HG02943 (cell line): ENCODE results near the gene SOWAHA.
A peak's percentile ranks its signal among the peaks of the same experiment; 100 is the strongest.

ENCODE experiments used
- ATAC-seq: cut with Tn5 transposase; IDR thresholded peaks from one replicate; pipeline ENCODE4 v1.9.1; 2021; ENCODE audit warnings: mild to moderate bottlenecking, low read depth, moderate library complexity; ENCODE audit not compliant: unreplicated experiment

Gene SOWAHA

DNA sequence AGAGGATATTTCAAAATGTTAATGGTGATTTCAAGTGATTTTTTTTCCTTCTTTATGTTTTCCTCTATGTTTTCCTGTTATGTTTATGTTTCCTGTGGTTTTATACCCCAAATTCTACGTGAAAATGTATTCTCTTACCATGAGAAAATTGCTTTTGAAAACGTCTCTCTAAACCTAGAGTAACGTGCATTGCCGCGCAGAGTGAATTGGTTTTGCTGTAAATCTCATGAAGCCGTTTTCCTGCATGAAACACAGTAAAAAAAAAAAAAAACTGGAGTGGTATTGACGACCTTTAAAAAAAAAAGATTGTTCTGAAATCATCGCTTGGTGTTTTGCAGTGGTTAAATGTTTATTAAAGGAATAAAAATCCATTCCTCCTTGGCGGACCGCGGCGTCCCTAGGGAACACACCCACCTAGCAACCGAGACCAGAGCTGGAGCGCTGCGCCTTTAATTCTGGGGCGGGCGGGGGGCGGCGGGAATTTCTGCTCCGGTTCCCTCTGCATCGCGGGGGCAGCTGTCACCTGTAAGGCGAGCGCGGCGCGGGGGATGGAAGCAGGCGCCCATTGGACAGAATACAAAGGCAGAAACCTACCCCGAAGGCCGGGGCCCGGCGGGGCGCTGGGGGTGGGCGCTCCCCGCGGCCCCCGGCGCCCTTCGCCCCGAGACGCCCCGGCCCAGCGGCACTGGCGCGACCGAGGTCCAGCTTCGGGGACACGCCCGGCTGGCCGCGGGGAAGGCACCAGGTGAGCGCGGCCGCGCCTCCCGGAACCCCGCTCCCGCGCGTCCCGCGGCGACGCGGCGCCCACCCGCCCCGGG, at the start of gene SOWAHA:
Gene SOWAHA, plus strand, starts transcription at position 522 of the 818 bp plus-strand sequence. CDS start 320 bp downstream, outside the sequence.
- no peak for ATAC-seq

DNA sequence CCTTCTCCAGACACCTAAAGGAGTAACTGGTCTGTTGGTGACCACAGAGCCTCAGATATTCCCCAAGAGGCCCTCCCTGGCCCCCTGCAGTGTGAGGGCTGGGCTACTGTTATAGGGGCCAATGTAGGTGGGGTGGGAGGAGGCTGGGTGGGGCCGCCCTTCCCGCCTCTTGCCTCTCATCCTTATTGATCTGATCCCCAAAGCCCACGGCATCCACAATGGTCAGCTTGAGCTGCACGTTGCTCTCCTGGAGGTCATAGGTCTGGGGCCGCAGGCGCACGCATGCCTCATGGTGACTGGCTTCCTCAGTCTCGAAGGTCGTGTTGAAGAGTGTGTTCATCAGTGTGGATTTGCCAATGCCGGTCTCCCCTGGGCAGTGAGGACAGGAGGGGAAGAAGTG, 49.1 kb upstream of the SOWAHA start:
- no peak for ATAC-seq

DNA sequence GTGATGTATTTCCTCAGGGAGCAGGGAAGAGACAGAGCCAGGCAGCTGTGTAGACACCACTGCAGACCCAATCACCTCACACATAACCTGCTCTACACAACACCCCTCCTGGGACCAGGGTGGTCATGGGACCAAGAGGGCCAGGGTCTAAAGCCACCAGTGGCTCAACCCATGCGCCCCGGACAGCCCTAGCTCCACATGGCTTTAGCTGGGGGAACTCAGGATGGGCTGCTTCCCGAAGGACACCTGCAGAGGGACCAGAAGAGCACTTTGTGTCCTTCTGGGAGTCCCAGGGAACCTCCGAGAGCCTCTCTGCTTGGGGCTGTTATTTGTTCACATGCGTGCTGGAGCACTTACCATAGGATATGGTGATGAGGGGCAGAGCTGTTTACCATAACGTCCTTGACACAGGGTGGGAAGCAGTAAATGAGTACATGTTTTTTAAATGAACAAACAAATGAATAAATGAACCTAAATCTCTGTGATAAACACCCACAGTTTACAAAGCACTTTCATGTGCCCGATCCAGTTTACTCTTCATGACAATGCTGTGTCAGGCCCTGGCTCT, 48.3 kb upstream of the SOWAHA start:
- no peak for ATAC-seq

DNA sequence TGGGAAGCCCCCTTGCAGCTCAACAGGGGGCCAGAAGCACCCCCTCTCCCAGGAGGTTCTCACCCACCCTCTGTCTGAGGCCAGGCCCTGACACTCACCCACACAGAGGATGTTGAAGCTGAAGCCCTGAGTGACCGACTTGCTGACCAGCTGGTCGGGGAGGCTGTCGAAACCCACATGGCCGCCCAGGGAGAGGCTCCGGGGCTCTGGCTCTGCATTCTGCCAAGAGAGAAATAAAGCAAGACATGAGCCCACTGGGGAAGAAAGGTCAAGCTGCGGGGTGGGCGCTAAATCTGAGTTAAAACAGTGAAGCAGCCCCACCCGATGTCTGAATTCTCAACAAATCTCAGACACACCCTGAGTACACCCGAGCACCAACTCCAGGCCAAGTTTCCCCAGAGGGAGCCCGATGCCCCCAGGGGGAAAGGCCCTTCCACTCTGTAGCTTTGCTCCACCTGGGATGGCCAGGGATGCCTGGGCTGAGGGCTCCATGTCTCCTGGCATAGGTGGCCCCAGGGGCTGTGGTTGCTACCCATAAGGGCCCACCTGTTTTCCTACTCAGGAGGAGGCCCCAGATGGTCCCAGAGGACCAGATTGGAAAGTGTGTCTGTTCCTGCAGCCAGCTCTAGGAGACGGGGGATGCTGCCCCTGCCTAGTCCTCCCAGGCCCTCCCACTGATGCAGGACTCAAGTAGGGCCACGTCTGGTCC, 47.6 kb upstream of the SOWAHA start:
- ATAC-seq = no peak

DNA sequence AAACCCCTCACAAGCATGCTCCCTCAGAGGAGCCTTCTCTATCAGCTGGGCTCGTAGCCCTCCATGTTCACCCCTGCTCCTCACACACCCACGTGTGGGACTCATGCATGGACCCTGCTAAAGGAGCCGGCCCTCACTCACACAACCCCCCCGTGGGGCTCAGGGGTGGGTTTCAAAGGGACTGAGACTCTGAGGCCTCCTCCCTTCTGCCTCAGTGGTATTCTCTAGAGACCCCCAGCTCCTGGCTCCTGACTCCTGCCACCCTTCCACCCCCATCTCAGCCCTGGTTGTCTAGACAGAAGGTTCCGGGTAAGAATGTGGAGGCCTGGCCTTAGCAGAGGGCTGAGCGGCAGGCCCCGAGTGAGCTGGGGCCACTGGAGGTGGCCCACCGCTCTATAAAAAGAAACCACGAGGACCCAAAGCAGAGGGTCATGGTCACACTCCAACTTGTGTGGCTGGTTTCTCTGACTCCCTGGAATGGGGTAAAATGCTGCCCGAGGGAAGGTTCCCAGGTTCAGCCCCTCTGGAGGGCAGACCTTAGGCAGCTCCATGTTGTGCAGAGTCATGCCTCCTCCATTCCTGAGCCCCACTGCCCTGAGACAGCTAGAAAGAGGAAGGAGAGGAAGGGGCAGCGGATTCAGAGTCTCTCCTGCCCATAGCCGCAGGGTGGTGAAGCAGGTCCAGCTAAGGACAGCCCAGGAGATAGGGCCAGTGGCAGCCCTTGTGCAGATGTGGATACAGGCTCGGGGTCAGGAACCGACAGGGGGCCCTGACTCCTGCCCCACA, 46.9 kb upstream of the SOWAHA start:
- no peak for ATAC-seq

DNA sequence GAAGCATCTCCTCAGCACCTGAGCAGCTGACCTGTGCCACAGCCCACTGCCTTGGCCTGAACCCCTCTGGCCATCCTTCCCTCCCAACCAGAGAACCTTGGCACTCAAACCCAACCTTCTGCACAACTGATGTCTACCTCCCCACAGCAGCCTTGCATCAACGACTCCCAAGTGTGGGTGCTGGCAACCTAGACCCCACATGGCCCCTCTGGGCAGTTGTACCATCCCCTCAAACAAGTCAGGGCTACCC, 46.4 kb upstream of the SOWAHA start:
- no peak for ATAC-seq

DNA sequence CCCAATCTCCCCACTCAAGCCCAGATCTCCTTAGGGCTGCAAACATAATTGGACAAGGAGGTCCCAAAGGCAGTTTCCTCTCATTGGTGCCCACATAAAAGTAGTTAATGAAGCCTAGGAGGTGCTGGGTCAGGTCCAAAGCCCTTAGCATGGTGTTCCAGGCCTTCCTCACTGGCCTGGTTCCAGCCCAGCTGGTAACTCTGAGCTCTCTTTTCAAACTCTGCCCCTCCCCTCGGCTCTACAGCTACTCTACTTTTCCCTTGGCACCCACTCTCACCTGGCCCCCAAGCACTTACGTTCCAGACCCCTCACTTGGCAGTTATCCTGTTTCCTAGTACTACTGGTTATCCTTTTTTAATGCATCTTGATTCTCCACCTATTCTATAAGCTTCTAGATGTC, 46.0 kb upstream of the SOWAHA start:
- ATAC-seq = no peak

DNA sequence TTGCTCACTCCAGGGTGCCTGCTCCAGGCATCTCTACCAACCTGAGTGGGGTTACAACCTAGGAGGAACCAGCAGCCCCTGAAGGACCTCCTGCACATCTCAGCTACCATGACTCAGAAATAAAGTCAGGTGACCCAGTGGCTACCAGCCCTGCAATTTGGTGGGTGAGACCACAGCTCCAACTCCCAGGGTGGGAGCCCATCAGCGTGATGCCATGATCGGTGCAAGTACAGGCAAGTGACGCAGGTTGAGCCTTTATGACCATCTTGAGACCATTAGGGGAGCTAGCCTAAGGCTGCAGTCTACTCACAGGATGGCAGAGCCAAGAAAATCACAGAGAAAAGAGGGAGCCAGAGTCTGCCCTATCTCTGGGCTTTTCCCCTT, 44.6 kb upstream of the SOWAHA start:
- no peak for ATAC-seq

DNA sequence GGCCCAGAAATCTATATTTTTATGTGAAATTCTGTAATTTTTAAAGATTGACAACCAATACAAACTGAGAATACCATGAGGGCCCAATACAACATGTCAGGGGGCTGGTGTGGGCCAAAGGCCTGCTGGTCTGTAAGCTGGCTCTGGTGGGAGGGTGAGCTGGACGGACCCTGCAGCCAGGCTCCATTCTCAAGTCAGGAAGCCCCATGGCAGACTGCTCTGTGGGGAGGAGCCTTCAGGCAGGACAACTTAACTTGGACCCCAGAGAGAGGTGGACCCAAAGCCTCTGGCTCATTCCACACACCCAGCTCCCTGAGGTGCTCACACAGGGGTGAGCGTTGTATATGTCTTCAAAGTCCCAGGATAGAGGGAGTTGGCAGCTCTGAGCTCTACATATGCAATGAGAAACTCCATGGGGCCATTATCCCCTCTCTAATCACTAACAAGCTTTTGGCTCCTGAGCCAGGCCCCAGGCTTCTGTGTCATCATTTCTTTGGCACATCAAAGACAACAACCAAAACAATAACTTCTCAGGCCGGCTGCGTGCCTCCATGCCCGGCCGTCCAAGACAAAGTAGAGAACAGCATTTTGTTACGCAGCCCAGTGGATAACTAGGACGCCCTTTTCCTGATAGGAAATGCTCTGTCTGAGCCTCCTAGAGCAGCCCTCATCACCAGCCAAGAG, 42.5 kb upstream of the SOWAHA start:
- no peak for ATAC-seq

DNA sequence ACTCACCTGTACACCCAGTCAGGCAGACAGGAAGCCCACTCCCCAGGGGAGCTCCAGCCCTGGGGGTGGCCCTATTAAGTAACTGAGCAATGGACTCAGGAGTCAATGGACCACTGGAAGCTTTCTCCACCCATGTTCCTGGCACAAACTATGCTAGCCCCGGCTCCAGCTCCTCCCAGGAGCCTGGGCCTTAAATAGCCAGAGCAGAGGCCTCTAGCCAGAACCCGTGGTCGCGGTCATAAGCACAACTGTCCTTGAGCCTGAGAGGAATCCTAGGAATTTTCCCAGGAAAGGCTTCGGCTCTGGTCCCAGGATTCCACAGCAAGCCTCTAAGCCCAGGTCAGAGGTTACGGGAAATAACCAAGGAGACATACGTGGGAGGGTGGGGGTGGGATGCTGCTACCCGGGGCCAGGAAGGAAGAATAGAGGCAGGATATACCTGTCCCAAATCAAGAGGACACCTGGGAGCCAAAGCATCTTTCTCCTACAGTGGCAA, 41.6 kb upstream of the SOWAHA start:
- ATAC-seq = no peak

DNA sequence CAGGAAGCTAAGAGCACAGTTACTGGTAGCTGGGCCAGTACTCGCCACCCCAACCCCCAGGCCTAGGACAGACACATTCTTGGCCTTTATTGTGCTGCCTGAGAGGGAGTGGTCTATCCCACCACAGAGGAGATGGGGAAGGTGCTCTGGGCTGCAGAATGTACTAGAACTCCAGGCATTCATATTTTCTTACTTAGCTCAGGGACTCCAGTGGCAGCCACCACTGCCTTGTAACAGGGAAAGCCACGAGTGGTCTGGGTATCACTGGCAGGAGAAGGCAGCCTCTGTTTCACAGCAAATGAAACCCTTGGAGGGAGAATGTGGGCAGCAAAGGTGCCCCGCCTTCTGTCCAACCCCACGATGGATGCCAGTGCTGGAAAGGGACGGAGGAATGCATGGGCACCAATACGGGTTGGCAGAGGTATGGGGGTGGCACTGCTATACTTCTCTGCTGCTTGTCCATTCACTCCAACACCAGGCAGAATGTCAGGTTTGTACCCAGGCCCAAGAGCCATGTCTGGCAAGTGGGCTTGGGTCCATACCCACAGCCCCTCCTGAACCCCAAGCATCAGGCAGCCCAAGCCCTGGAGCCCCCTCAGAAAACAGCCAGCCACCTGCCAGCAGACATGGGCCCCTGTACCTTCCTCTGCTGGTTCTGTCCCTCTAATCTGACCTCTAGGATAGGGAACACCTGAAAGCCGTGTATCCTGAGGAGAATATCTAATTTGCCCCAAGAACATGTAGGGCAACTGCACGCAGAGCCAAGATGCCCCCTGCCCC, 40.6 kb upstream of the SOWAHA start:
- no peak for ATAC-seq

DNA sequence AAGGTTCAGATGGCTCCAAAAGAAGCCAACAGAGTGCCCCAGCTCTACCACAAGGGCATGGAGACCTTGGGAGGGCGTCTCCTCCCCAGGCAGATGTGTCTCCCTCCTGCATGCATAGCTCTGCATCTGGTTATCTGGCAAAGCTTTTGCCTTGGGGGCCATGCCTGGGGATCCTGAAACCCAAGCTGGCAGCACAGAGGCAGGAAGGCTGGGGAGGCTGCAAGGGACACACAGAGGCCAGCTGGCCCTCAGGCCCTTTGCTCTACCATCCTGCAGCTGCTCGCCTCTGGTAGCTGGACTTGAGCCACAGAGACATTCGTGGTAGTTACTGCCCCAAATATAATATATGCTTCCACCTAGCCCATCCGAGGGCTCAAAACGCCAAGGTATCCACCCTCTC, 40.0 kb upstream of the SOWAHA start:
- ATAC-seq = no peak

DNA sequence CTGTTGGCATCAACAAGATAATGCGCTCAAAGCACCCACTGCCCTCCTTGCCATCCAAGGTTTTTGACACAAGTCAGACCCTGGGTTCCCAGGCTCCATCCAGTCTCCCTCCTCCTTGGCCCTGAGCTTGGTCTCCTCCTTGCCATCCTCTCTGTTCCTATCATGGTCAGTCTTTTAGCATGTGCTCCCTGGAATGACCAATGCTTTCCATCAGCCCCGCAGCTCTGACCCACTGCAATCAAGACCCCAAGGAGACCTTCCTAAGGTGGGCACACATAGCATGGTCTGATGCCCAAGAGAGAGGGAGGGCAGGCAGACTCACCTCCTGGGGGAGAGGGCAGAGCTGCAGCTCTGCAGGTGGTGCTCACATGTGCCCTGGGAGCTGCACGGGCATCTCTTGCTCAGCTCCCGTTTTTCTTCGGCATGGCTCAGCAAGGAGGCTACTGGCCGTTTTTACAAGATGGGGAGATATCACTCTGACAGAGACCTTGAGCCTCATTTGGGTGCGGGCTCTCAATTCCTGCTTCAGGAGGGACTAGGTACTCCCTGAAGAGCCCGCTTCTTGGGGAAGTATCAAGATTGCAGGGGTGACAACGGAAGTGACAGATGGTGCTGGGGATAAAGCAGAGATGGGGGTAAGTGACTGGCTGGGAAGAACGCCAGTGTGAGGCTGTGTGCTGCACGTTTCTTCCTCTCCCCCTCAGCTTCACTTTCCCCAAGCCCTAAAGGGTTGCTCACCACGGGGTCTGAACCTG, 39.3 kb upstream of the SOWAHA start:
- no peak for ATAC-seq

DNA sequence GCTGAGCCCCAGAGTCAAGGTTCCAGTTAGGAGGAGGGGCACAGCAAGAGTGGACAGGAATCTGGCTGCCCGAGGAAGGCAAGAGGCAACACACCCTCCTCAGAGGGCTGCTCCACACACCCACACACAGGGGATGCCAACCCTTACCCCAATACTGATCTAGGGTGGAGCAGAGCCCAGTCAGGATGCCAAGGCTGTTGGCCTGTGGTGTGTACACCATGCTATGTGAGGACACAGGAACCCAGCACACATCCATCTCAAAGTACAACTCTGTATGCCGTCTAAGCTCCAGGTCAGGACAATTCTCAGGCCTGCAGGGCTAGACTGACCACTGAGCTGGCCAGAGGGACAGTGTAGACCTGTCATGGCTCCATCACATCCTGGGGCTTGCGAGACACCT, 38.7 kb upstream of the SOWAHA start:
- ATAC-seq = no peak

DNA sequence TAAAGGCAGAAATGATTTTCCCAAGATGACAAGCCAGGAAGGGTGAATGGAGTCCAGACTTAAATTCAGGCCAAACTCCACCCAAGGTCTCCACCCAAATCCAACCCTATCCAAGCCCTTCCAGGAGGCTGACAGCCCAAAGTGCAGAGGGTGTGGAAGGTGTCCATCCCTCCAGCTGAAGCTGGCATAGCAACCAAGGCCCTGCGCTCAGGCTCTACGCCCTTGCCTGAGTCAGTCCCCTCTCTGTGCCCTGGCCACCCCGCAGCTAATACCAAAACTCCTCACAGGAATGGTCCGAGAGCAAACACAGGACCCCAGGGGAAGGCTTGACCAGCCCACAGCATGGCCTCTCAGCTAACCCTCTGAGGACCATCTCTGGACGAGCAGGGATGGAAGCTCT, 38.2 kb upstream of the SOWAHA start:
- no peak for ATAC-seq

DNA sequence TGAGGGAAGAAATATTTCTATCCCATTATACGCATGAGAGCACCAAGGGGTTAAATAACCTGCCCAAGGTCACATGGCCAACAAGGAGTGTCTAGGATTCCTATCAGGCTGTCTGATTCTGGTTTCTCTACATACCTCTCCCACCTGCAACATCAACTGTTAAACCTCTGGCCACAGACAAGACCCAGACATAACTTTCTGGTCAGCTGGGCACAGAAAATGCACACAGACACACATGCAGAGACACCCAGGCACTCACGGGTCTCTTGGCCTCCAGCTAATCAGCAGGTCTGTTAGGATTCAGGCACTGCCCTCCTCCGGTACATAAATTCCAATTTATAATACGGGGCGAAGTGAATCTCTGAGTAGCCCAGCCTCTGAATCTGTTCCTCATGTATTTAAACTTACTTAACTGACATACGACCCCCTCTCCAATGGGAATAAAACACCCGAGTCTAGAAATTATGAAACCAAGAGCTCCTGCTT, 37.6 kb upstream of the SOWAHA start:
- no peak for ATAC-seq

DNA sequence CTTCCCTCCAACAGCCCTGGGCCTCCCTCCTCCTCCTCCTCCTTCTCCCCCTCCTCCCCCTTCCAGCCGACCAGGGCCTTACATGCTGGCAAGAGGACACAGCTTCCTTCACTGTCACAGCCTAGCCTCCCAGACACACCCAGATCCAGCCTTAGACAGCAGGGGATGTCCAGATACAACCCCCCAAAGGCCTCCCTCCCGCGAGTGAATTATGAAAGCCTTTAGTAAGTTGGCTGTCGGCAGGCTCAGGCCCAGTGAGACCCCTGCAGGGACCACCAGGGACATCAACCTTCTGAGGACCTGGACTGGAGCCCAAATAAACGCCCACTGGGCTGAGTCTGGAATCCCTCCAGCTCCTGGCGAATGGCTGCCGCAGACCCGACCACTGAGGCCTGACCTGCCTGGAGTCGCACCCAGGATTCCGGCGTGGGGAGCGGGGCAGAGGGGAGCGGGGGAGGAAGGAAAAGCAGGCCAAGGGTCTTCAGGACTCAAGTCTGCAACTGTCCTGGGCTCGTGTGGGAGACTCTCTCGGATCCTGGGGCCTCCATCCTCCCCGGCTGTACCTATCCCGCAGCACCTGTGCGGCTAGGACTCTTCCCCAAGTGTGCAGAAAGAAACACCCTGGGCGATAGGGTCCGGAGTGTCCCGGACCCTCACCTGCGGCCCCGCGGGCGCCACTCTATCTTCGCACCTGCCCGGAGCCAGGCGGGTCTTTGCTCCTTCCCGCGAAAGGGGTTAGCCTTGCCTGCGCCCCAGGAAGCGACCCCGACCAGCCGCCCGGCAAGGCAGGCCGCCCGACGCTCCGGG, 36.8 kb upstream of the SOWAHA start:
- peak; percentile 36 for ATAC-seq

DNA sequence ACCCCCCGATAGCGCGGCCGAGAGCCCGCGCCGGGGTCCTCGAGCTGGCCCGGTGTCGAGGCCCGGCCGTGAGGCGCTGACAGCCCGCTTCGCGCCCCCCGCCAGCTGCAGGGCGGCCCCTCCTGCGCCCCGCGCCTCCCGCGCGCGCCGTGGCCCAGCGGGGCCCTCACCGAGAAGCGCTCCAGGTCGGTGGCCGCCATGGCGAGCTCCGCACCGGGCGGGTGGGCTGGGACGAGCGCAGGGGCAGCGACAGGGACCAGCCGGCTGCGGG, 36.2 kb upstream of the SOWAHA start:
- no peak for ATAC-seq
